Measurements from ENCODE around the gene TANK.

Gene TANK, protein sequence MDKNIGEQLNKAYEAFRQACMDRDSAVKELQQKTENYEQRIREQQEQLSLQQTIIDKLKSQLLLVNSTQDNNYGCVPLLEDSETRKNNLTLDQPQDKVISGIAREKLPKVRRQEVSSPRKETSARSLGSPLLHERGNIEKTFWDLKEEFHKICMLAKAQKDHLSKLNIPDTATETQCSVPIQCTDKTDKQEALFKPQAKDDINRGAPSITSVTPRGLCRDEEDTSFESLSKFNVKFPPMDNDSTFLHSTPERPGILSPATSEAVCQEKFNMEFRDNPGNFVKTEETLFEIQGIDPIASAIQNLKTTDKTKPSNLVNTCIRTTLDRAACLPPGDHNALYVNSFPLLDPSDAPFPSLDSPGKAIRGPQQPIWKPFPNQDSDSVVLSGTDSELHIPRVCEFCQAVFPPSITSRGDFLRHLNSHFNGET

DNA sequence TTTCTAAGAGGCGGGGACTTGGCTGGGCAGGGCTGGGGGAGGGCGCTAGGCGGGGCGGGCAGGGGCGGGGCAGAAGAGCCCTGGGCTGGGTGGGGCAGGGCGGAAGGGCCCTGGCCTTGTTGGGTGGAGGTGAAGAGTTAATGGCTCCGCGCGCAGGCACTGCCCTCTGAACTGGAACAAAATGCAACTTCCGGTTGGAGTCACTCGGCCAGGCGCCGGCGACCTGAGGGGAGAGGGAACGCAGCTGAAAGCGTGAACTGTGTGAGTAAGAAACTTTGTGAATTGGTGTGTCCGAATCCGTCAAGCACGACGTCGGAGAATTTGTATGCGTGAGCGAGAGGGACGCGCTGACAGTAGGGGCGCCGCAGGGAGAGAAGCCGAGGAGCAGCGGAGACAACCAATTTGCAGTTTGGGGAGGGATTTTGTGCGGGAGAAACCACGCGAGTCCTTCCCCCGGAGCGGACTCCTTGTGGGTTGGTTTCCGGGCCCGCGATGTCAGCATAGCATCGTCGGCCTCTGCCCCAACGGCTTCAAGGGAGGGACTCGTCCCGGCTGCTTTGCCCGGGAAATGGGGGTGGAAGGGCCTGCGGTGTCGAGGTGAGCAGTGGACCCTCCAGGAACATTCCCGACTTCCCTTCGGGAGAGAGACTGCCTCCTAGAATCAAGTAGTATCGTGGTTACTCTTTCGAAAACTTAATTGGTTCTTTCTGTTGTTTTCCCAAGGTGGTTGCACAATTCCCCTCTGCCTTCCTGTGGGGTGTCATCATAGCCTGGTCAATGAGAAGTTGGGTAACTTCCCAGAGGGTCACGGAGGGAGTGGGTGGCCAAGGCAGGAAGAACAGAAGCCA, at the start of gene TANK:
Gene TANK (plus strand): TSS at position 203 of the 848 bp plus-strand sequence. CDS start 19,235 bp downstream, outside the sequence.
- H3K4me3 ChIP-seq (ENCODE audit: low read depth, low read length): peak within 1 kb of the TSS; percentile 89
- TF ChIP-seq, protein P1, sequence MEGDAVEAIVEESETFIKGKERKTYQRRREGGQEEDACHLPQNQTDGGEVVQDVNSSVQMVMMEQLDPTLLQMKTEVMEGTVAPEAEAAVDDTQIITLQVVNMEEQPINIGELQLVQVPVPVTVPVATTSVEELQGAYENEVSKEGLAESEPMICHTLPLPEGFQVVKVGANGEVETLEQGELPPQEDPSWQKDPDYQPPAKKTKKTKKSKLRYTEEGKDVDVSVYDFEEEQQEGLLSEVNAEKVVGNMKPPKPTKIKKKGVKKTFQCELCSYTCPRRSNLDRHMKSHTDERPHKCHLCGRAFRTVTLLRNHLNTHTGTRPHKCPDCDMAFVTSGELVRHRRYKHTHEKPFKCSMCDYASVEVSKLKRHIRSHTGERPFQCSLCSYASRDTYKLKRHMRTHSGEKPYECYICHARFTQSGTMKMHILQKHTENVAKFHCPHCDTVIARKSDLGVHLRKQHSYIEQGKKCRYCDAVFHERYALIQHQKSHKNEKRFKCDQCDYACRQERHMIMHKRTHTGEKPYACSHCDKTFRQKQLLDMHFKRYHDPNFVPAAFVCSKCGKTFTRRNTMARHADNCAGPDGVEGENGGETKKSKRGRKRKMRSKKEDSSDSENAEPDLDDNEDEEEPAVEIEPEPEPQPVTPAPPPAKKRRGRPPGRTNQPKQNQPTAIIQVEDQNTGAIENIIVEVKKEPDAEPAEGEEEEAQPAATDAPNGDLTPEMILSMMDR (conservative IDR thresholded peaks at IDR 0.05; ENCODE audit: low read depth, low read length): peak; percentile 29
- peak; percentile 98 for DNase-seq (ENCODE audit: low read depth)

DNA sequence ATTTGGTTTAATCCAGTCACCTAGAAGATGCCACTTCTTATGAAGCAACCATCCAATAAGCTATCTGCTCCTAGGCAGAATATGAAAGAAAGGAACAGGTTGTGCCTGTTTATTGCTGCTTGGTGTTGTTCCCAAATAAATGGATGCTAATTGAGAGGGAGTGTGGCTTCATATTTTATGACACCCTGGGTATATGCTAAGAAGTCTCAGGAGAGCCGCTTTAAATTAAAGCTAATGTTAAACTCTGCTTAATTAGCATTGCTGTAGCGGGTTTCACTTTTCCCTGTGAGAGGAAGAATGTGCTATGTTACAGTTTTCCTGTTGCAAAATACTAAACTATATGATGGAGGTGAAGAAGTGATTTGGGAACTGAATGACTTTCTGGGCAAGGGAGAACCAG, 48.7 kb upstream of the TANK start:
- TF ChIP-seq, protein P1 (conservative IDR thresholded peaks at IDR 0.05; ENCODE audit: low read depth, low read length): no peak
- no peak for DNase-seq (ENCODE audit: low read depth)

DNA sequence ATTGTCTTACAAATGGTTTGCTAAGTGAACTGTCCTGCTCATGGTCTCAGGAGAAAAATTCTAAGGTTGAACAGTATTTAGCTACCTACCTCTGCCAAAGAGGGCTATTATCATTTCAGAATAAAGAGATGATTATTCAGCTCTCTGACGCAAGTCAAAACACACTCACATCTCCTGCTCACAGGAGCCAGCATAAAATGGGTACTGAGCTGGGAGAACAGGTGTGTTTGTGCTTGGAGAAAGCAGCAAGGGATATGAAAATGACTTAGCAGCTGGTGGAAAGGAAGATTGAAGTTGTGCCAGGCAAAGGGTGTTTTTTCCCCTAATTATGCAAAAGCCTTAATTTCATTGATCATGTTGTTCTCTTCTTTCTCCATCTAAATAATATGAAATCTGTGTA, 47.3 kb upstream of the TANK start:
- DNase-seq (ENCODE audit: low read depth): no peak
- H3K4me3 ChIP-seq (ENCODE audit: low read depth, low read length): no peak overlapping the region
- TF ChIP-seq, protein P1 (conservative IDR thresholded peaks at IDR 0.05; ENCODE audit: low read depth, low read length): no peak

More for the DNA sequence above, 48.7 kb upstream of the TANK start:
- no peak overlapping the region for H3K4me3 ChIP-seq (ENCODE audit: low read depth, low read length)

DNA sequence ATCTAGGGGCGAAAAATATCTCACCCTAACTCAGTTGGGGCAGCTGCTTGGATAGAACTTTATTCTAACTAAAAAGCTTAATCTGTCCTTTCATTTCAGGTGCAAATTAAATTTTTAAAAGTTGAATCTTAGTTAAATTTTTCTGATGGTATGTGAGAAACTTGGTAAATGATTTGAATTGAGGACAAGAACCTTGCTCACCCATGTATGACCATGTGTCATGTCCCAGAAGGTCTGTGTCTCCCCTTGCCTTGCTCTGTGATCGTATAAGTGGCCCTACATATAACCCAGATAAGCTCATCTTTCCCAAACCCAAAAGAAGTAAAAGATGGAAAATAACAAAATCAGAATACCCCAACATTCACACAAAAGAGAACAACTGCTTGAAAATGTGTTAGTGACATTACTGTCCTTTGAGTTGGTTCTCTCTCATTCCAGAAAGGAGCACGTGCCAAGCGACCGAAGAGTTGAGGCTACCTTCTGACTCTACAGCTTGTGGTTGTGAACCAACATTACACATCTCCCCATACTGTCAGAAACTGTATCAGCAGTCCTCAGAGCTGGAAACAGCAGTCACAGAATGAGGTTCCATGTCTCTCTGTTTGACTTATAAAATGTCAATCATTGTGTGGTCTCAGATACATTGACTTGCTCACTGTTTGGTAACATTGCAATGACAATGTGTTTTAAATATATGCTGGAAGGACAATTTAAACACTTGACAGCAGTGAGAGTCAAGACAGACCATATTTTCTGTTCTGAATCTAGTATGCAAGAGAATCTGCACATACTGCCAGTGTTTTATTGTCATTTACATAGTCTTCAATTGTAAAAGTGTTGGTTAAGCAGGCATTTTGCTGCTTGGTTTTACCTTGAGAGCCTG, 46.3 kb upstream of the TANK start:
- TF ChIP-seq, protein P1 (conservative IDR thresholded peaks at IDR 0.05; ENCODE audit: low read depth, low read length): no peak
- no peak for DNase-seq (ENCODE audit: low read depth)
- H3K4me3 ChIP-seq (ENCODE audit: low read depth, low read length): no peak overlapping the region

DNA sequence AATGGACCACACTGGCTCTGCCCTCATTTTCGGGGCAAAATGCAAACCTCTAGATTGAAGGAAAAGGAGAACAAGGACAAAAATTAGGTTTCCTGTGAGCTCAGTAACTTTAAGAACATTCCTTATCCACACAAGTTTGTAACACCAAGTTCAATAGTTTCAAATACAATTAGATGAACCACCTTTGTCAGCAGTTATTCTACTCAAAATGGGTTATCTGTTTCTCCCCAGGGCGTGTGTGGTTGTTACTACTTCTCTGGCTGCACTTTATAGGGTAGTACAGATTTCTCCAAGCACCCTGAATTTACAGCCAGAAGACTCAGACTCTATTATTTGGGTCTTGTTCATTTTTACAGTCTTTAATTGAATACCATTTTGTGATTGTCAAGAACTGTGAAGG, 45.0 kb upstream of the TANK start:
- TF ChIP-seq, protein P1 (conservative IDR thresholded peaks at IDR 0.05; ENCODE audit: low read depth, low read length): no peak
- no peak for DNase-seq (ENCODE audit: low read depth)
- H3K4me3 ChIP-seq (ENCODE audit: low read depth, low read length): no peak overlapping the region

DNA sequence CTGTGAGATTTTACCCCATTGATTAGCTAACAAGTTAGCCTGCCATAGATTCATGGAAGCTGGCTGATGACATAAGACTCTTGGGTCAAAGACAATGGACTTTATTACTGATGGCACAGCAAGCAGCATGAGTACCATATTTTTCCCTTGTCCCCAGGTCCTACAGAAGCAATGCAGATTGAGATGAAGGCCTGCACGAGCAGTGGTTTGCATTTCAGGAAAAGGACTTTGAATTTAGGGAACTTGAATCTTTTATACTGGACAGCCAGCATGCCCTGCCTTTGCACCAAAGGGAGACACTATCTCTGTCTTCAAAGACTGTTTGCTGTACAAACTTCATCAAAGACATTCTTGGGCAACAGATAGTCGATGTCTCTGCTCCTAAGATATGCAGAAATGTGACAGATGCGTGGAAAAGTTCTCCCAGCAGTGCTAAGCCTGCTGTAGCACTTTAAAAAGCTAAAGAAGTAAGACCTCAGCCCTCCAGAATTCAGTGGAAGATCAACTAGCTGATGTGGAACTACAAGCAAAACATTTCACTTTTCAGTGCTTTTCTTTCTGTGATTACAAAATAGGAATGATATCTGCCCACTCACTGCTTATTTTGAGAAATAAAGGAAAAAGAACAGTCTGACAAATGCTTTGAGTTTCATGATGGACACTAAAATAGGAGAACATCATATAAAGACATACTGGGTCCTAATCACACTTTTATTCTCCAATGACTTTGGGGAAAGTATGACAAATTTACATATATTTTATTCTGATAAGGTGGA, 44.4 kb upstream of the TANK start:
- TF ChIP-seq, protein P1 (conservative IDR thresholded peaks at IDR 0.05; ENCODE audit: low read depth, low read length): no peak
- no peak overlapping the region for H3K4me3 ChIP-seq (ENCODE audit: low read depth, low read length)
- peak; percentile 13 for DNase-seq (ENCODE audit: low read depth)
